Stimulated activated CD4-positive, alpha-beta T cell treated with anti-CD3 and anti-CD28 coated beads, Interleukin-1b, Interleukin-23, amount 100 ng/mL, for 1 hour (primary cell): ENCODE data around the gene CIITA.

Experiments
- DNase-seq, 2 donors: peaks; one replicate each; pipeline ENCODE4 v3.0.0-alpha.2; 2020; ENCODE audit warnings: low read depth in 2 of 2

Gene CIITA

DNA sequence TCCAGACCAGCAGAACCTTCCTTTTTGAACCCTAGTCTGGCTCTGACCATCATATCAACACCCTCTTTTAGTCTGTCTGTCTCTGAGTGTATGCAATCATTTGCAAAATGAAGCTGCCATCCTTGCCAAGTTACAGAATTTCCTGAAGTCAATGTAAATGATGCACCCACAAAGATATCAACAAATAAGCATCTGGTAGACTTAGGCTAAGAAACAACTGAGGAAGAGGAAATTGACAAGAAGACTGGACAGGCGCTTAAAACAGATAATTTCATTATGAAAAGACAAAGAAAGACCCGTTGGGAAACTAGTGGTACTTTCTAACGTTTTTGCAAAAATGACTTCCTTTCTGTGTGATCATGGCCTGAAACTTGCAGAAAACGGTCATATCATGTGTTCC is 24.7 kb upstream of the CIITA start:
- DNase-seq = no peak

DNA sequence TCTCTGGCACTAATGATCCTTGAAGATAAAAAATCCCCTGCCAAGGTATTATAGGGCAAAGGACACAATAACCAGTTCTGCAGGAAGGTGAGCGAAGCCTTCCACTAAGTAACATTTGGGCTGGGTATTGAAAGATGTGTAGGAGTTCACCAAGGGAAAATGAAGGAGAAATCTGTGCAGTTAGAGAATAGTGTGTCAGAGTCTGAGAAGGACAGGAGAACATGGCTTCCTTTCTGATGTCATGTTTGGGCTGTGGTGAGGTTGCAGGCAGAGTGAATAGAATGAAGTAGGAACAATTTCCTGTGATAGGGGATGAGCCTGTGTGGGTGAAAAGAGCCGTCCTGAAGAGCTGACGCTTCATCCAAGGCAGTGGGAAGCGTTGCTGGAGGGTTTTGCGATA is 24.1 kb upstream of the CIITA start:
- no peak for DNase-seq

DNA sequence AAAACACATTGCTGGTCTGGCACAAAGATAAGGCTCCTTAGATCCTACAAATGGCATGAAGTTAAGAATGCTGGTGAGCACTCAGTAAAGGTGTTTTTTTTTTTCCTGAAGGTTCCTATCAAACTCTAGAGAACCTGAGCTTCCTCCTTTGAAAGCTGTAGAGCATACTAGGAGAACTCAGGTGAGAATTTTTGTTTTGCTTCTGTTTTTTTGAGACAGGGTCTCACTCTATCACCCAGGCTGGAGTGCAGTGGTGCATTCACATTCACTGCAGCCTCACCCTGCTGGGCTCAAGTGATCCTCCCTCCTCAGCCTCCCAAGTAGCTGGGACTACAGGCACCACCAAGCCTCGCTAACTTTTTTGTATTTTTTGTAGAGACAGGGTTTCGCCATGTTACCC is 21.0 kb upstream of the CIITA start:
- DNase-seq = no peak

DNA sequence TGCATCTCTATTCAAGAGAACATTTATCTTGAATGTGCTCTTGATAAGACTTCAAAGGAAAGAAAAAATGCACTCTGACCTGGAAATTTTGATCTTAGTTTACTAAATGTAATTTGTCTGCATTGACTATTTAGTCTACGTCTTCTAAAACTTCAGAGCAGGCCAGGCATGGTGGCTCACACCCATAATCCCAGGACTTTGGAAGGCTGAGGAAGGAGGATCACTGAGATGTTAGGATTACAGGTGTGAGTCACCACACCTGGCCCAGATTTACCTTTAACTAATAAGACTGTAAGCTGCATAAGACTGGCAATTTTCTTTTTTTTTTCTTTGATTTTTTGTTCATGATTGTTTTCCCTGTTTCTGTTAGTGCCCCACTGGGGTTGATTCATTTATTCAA is 18.8 kb upstream of the CIITA start:
- no peak for DNase-seq

DNA sequence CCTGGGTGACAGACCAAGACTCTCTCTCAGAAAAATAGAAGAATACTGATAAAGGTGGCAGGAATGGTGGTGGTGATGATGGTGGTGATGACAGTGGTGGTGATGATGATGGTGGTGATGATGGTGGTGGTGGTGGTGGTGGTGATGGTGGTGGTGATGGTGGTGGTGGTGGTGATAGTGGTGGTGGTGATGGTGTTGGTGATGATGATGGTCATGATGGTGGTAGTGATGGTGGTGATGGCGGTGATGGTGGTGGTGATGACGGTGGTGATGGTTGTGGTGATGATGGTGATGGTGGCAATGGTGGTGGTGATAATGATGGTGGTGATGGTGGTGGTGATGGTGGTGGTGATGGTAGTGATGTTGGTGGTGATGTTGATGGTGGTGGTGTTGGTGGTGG is 18.0 kb upstream of the CIITA start:
- DNase-seq = no peak

DNA sequence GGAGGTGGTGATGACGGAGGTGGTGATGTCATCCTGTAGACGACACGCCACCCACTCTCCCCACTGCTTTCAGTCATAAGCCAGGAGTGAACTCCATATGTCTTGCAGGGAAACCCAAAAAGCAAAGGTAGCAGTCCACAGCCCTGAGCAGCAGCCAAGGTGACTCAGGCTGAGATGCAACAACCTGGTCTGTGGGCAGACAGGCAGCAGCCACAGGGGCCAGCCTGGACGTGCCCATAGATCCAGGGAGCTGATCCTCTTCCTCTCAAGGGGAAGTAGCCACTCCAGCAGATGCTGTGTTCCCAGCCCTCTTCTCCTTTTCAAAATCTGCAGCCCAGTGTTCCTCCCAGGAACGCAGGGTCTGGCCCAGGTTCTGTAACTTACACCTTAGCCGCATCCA is 17.3 kb upstream of the CIITA start:
- DNase-seq = no peak

DNA sequence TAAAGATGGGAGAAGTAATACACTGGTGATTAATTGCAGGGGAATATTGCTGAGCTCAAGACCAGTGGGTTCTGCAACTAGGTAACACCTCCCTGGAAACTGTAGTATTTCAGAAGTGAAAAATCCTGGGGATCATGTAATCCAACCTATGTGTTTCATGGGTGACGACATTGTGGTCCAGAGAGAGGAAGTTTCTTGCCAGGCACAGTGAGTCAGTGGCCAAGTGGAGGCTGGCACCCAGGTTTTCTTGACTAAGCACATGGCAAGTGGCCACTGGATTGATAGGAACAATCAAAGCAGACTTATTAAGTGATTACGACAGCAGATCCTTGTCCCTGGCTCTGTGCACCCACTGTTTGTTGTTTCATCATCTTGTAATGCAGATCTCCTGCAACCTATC is 14.6 kb upstream of the CIITA start:
- DNase-seq = no peak

DNA sequence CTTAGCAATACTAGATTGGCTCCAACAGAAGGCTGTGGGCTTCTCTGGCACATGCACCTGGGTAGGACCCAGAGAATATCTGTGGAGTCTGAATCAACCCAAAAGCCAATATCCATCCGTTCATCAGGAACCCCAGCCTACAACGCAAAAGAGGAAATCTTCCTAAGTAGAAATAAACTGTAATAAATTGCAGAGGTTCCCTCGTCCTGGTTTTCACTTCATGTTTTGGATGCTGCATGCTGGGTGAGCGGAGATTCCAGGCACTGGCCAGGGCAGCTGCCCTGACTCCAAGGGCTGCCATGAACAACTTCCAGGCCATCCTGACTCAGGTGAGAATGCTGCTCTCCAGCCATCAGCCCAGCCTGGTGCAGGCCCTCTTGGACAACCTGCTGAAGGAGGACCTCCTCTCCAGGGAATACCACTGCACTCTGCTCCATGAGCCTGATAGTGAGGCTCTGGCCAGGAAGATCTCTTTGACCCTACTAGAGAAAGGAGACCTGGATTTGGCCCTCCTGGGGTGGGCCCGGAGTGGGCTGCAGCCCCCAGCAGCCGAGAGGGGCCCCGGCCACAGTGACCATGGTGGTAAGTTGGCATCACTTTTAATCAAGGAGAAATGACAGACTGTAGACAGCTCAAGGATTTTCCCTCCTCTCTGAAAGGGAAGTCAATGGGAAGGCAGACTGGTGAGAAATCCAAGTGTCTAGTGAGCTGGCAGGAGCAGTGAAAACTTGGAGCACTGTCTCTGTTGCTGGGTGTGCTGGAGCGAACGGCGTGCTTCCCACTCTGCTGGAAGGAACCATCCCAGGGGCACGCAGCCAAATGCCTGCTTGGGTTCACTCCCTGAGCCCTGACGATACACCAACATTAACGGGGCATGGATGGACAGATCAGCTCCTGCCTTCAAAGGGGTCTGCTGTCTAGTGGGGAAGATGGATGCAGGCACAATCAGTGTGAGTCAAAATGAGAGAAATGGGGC is 10.7 kb upstream of the CIITA start:
- no peak for DNase-seq

DNA sequence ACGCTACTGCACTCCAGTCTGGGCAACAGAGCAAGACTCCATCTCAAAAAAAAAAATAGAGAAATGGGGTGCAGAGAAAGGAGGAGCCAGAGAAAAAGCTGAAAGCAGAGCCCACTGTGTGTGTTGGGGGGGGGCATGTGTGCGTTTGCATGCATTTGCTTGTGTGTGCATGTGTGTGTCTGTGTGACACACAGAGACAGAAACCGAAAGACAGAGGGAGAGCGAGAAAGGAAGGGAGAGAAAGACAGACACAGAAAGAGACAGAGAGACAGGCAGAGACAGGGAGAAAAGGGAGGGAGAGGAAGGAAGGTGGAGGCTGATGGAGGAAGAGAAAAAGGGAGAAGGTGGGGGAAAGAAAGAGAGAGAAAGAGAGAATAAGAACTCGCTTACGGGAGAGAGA is 9.8 kb upstream of the CIITA start:
- DNase-seq = no peak

DNA sequence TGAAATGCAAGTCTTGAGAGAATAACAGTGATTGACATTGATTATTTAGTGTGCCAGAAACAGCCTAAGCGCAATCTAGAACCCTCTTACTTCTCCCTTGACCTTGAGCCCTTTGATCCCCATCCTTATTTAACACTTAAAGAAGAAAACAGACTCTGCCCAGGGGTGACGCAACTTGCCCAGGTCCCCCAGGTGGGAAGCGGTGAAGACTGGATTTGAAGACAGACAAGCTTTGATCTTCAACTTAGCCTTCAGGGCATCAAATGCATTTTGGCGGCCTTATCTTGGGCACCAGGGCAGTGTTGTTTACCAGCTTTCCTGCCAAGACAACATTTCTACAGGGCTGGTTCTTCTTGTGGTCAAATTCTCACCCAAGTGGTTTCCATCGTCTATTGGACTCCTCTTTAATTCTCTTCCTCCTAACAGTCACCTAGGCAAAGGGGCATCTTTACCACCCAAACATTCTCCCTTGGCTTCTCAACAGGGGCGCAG is 8.9 kb upstream of the CIITA start:
- no peak for DNase-seq

DNA sequence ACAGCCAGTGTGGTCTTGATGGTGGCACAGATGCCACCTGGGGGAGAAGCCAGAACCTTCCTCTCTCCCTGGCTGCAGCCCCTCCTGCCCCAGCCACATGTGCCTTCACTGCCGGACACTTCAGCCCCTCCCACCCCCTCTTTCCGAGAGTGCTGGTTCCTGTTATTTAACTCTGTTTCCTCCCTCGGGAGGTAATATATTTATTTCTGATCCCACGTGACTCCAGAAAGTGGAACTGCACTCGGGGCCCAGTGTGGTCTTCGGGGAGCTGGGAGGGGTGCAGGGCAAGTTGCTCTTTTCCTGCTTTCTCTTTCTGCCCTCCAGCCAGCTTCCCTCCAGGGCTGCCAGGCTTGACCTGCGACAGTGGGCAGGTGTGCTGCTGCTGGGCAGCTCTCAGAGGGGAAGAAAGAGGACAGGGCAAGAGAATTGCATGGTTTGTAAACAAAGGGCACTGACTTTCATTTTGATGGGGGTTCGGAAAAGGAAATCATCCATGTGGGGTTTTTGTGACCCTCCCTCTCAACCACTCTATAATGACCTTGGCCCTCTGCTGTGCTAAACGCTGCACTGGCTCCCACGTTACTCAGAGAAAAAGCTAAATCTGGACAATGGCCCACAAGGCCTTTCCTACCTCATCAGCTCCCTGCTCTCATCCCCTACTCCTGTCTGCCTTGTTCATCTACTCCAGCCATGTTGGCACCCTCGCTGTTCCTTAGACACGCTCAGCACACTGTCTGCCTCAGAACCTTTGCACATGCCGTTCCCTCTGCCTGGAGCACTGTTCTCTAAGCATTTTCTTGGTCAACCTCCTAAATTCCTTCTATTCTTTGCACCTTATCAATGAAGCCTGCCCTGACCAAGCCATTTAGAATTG is 8.2 kb upstream of the CIITA start:
- no peak for DNase-seq

DNA sequence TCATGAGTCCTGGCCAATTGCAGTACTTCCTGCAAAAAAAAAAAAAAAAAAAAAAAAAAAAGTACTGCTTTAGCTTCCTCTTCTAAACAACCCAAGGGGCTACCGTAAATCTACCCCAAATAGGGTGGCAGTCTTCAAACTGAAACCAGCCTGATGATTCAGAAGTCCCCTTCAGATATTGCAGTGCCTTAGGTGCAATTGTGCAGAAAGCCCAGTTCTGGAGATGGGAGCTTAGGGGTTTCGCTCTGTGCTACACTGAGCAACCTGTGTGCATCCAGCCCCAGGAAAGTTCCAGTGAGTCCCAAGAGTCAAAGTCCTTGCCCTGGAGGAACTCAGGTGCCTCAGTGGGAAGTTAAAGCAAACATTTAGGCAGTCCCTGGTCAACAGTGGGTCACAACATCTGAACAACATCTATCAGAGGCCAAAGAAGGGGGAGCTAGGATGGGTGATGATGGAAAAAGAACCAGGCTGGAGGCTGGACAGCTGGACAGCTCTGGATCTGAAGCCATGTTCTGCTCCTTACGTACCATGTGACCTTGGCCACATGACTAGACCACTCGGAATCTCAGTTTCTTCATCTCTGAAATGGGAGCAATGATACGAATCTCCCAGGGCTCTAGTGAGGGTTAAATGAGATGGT is 6.7 kb upstream of the CIITA start:
- DNase-seq = no peak

DNA sequence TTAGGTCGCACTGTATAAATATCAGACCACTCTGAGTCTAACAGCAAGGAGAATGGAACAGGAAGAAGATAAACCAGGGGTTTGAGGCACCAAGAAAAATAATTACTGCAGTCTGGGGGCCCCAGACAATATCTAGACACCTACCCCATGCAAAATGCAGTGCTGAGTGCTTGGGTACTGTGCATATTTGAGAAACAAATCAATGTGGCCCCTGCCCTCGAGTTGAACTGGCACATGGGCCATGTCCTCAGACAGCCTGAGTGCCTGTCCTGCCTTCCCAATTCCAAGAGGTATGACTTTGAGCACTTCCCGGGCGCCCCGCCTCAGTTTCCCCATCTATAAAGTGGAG is 6.2 kb upstream of the CIITA start:
- no peak for DNase-seq

DNA sequence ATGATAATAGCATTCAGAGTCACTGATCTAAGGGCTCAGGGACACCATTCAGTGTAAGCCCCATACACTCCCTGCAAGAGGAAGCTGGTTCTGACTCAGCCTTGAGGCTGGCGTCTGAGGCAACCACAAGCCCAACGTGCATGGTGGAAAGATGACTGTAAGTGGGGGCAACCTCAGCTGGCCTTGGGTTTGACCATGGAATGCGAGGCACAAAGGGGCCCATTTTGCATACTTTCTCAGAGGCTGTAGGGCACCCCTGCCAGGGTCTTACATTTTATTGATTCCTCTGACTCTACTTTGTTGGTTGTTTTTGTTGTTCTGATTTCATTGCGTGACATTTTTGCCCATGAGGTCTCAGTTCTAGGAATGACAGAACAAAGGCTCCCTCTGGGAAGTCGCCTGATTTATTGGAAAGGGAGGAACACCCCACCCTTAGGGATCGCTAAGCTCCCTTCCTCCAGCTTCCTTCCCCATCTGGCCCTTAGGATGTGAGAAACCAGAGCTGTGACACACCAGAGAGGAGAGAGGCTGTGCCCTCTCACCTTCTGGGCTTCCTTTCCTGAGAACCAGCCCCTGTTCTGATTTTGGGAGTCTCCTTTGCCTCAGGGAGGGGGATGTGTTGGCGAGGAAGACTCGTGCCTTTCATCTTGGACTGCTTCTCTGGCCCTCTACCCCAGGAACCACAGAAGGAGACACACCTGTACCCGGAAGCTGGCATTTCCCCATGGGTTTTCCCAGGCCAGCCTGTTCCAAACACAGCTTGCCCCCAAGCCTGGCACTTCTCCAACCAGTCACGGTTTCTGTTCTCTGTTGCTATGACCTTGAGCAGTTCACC is 5.6 kb upstream of the CIITA start:
- no peak for DNase-seq

DNA sequence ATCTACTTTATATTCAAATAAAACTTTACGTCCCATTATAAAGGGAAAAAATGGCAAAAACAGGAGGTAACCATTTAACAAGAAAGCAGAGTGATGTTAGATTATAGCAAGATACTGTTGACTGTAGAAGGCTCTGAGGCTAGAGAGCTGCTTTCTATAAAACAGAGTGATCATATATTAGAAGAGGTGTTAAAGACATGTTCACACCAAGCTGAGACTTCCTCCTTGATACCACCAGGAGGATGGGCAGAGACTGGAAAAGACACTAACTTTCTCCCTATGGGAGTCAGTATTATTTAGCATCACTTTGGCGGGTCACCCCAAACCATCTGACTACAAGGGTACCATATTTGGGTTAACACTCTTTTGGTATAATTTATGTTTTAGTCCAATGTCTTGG is 687 bp upstream of the CIITA start:
- no peak for DNase-seq

DNA sequence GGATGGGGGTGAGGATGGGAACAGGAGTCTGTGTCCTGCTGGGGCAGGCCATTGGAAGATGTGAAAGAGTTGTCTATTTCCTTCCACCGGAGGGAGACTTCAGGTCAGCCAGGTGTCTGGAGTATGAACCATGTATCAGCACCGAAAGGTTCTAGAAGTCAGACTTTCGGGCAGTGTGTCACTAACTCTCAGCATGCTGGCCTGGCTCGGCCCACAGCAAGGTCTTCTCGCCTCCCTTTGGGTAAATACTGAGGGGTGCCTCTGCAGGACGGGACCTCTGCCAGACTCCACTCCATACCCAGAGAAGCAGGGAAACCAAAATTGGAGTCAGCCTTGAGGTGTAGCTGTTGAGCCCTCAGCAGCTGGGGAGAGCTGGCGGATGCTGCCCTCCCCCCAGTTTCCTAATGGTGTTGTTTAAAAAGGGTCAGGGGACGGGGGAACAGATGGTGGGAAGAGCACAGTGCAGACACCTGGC is 507 bp downstream of the CIITA start:
- DNase-seq = no peak

DNA sequence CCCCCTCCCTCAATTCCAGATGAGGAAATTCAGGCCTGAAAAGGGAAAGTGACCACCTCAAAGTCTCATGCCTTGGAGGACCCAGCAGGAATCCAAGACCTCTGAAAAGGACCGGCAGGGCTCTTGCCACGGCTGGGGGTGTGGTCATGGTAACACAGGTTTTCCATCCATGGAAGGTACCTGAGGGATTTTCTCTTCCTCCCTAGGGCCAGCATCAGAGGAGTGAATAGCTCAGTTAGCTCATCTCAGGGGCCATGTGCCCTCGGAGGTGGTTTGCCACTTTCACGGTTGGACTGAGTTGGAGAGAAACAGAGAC is 1.3 kb downstream of the CIITA start:
- no peak for DNase-seq

DNA sequence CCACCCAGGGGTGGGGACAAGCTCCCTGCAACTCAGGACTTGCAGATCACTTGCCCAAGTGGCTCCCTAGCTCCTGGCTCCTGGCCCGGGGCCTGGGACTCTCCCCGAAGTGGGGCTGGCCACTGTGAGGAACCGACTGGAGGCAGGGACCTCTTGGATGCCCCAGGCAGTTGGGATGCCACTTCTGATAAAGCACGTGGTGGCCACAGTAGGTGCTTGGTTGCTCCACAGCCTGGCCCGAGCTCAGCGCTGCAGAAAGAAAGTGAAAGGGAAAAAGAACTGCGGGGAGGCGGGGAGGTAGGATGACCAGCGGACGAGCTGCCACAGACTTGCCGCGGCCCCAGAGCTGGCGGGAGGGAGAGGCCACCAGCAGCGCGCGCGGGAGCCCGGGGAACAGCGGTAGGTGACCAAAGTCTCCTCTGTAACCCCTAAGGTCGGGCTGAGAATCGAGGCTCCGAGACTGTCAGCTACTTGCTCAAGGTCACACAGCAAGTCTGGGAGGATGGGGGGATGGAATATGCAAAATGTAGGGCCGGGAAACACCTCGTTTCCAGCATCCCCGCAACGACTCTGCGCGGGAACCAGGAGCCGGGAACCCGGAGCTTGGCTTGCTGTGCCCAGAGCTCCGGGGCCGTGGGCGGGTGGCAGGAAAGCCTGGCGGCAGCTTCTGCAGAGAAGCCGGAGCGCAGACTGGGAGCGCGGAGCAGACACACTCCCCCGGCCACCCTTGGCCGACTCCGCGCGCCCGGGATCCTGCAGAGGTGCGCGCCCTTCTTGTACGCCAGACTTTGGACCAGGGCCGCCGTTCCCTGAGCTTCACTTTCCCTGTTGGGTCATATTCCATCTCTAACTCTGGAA is 1.9 kb downstream of the CIITA start:
- DNase-seq = no peak

DNA sequence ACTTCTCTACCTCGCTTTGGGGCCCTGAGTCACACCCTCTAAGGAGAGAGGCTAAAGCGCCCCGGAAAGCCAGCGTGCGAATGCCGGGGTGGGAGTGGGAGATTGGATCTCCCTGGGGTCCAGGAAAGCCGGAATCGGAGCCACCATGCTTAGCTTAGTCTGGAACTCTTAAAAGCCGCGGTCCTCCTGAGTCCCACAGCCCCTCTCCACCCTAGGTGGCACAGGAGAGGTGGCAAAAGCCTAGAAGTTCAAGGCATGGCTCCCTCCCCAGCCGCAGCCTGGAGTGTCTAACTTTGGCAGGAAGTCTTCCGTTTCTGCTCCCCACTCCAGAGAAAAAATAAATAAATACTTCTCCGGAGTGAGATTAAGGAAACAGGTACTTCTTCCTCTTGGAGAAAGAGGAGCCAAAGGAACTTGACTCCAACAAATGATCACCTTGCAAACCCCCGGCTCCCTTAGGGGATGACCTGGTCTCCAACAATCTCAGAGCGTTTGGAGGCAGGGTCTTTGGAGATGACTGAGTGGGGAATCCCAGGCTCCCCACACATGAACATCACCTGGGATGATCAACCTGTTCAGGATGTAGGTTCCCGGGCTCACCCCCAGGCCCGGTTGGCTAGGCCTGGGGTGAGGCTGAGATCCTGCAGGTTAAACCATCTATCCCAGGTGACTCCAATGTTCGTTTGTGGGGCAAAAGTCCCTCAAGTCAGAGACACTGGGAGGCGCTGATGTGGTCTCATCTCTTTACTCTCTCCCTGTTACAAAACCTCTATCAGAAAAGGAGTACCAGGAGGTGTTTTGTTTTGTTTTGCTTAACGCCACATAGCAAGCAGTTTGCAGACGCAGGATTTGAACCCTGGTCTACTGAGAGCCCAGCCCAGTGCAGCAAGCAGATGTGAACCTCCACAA is 2.9 kb downstream of the CIITA start:
- no peak for DNase-seq
